Endometrium (tissue), 2 donors: Measurements from ENCODE around the gene OTUD7B.
"Not testable (repeated sequence)": the region's sequence is repeated elsewhere in the genome, so short reads cannot be mapped to it uniquely, and the experiment has no call there.

Experiments
- FAIRE-seq: peaks from 2 replicates; lab custom pipeline; 2012; peaks lifted over from hg19 to GRCh38; lab: Jason Lieb, UNC
- donor health status: control.
- donor health status: control.

Gene OTUD7B

DNA sequence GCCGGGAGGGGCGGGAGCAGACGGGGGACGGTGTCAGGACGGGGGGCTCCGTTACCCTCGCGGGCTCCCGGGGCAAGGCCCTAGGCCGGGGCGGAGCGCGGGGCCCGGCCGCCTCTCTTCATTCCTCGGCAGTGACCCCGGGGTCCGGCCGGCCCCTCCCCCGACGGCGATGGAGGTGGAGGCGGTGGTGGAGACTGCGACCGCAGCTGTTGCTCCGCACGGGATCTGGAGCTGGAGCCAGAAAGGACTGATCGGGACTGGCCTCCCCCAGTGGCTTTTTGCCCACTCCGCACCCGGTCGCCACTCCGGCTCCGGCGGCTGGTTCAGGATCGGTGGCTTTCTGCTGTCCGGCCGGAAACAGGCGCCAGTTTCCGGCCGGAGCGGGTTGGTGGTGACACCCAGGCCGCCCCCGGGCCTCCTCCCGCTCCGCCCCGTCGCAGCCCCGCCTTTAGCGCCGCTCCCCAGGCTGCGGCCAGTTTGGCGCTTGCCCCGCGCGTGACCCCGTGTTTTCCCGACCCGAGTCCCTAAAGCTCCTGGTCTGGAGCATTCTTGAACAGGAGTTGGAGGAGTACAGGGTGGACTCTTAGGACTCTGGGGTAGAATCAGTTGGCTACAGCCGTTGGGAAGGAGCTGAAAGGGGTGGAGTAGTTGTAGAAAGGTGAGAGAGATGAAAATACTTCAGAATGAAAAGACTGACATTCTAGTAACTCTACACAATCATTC is at the start of gene OTUD7B:
Gene OTUD7B, minus strand, starts transcription at position 334 of the 723 bp plus-strand sequence. CDS start 33,216 bp downstream, outside the sequence.
- no peak for FAIRE-seq

DNA sequence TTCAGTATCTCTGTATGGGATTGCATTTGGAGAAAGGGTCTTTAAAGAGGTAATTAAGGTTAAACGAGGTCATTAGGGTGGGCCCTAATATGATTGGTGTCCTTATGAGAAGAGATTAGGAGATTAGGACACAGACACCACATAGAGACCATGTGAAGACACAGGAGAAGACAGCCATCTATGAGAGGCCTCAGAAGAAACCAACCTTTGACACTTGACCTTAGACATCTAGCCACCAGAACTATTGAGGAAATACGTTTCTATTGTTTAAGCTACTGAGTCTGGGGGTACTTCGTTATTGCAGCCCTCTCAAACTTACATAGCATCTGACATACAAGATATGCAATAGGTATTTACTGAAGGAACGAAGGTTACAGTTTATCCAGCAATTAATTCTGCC is 49.7 kb upstream of the OTUD7B start:
- no peak for FAIRE-seq

DNA sequence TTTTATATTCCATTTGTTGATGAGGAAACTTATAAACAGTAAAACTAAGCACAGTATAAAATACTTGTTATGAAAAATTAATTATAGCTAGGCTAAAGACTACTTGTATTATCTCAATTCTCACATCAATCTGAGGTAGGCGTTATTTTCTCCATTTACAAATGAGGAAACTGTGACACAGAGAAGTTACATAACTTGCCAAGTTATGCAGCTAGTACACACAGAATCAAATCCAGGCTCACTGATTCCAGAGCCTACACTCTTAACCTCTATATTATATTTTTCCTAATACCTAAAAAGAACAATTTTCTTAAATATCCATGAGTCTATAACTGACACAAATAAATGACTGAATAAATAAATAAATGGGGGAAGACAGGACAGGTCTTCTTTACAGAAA is 45.9 kb upstream of the OTUD7B start:
- FAIRE-seq = no peak

DNA sequence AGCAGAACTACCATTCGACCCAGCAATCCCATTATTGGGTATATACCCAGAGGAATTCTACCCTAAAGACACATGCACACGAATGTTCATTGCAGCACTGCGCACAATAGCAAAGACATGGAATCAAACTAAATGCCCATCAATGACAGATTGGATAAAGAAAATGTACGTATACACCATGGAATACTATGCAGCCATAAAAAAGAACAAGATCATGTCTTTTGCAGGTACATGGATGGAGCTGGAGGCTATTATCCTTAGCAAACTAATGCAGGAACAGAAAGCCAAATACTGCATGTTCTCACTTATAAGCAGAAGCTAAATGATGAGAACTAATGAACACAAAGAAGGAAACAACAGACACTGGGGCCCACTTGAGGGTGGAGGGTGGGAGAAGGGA is 45.0 kb upstream of the OTUD7B start:
- FAIRE-seq = not testable (repeated sequence)

DNA sequence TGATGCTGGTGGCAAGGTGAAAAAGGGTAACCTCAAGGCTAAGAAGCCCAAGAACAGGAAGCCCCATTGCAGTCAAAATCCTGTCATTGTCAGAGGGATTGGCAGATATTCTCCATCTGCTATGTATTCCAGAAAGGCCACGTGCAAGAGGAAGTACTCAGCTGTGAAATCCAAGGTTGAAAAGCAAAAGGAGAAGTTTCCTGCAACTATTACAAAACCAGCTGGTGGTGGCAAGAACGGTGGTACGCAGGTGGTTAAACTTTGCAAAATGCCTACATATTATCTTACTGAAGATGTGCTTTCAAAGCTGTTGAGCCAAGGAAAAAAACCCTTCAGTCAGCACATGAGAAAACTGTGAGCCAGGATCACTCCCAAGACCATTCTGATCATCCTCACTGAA is 43.4 kb upstream of the OTUD7B start:
- FAIRE-seq = no peak

DNA sequence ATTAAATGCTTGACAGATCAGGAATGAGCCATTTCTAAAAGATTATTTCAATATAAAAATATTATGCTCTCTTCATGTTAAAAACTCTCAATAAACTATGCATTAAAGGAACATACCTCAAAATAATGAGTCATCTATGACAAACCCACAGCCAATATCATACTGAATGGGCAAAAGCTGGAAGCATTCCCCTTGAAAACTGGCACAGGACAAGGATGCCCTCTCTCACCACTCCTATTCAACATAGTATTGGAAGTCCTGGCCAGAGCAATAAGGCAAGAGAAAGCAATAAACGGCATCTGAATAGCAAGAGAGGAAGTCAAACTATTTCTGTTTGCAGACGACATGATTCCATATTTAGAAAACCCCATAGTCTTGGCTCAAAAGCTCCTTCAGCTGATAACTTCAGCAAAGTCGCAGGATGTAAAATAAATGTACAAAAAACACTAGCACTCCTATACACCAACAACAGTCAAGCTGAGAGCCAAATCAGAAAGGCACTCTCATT is 41.4 kb upstream of the OTUD7B start:
- not testable (repeated sequence) for FAIRE-seq

DNA sequence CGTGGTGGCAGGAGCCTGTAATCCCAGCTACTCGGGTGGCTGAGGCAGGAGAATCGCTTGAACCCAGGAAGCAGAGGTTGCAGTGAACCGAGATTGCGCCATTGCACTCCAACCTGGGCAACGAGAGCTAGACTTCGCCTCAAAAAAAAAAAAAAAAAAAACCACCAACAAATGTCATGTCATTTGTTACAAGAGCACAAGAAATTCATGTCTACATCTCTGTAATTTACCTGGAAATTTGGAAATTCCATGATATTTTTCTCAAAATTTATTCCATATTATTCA is 40.5 kb upstream of the OTUD7B start:
- no peak for FAIRE-seq

DNA sequence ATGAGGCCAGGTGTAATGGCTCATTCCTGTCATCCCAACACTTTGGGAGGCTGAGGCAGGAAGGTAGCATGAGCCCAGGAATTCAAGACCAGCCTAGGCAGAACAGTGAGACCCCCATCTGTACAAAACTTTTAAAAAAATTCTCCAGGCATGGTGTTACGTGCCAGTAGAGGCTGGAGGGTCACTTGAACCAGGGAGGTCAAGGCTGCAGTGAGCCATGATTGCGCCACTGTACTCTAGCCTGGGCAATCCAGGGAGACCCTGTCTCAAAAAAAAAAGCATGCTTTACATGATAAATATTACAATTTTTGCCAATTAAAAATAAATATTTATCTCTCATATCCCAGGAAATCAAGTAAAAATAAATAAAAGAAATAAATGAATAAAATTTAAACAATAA is 39.4 kb upstream of the OTUD7B start:
- no peak for FAIRE-seq

DNA sequence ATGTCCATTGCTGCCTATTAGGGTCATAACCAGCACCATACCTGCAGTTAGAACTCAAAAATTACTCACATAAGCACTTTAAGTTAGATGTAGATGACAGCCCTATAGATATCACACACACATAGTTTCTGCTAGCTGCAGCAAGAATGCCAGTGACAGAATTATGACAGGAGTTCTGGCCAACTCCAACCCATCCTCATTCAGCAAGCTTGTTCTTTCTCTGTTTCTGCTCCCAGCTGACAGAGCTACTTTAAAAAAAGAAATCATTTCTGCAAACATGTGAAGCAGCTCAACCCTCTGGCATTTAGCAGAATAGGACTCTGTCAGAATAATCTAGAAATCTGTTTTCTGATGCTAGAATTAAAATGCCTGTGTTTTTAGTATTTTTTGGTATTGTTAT is 23.8 kb upstream of the OTUD7B start:
- FAIRE-seq = no peak

DNA sequence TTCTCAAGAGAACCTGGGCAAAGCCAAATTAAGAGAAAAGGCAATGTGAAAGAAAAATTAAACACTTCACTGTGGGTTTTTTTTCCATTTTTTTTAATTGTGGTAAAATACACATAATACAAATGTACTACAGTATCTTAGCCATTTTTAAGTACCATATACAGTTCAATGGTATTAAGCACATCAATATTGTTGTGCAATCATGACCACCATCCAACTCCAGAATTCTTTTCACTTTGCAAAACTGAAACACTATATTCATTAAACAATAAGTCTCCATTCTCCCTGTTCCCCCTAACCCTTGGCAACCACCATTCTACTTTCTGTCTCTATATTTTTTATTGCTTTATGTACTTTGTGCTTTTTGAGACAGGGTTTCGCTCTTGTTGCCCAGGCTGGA is 17.8 kb upstream of the OTUD7B start:
- no peak for FAIRE-seq

DNA sequence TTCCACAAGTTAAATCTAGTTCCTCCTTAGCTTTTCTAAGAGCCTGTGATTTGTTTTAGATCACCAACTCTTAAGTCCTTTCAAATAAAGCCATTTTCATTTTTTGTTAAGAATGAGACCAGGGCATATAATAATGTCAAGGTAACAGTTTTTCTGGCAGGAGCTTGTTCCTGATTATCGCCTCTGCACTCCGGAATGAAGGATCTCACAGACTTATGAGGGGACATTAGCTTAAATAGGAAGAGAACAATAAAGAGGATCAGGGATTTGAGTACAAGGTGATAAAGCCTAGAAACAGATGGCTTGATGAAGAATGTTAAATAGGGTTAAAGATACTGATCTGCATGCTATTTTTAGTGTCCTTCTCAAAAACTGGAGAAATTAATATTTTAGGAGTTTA is 13.6 kb upstream of the OTUD7B start:
- FAIRE-seq = no peak

DNA sequence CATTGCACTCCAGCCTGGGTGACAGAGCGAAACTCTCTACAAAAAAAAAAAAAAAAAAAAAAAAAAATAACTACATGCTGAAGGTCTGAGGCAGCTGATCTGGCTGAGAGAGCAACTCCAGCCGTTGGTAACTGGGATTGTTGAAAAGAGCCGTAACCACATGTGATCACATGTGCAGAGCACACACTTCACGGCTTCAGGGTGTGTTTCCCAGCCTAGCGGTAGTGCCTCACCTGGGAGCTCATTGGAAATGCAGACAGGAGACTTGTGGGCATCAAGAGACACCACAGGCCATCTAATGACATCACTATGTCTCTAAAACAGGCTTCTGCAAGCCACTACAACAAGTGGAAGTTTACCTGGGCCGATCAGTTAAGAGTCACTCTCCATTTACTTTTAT is 11.8 kb upstream of the OTUD7B start:
- FAIRE-seq = no peak

DNA sequence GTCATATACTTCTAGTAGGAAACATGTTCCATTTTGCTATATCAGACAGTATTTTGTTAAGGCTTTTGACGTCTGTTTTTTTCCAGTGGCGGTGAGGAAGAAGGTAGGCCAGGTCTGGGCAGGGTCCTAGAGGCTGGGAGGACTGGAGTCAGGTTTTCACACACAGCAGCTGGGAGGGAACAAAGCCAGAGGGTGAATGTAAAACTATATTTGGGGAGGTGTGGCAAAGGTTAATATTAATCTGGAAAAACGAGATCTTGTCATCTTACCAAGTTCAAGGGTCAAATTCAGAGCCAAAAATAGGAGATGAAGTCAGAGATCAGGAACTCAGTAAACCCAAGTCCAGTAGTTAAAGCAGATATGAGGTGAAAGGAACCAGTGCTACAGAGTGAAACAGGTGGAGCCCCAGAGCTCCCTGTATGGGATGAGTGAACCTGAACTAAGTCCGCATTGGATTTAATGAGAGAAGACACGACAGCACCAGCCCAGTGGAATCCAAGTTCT is 10.7 kb upstream of the OTUD7B start:
- no peak for FAIRE-seq

DNA sequence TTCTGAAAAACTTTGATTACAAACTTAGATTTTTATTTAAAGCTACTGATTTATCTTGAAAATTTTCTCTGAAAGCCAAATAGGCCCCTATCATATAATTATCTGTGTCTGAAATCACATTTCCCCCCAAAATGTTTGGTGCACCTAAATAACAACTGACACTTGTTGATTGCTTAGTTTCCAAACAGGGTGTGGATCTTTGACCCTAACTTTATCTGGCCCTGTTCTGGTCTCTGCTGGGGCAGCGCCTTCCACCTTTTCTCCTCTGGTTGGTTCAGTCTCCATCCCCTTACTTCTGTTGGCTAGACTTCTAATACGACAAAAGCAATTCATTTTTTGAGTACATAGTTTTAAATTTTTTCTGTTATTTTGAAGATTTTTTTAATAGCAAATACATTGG is 10.2 kb upstream of the OTUD7B start:
- FAIRE-seq = no peak

DNA sequence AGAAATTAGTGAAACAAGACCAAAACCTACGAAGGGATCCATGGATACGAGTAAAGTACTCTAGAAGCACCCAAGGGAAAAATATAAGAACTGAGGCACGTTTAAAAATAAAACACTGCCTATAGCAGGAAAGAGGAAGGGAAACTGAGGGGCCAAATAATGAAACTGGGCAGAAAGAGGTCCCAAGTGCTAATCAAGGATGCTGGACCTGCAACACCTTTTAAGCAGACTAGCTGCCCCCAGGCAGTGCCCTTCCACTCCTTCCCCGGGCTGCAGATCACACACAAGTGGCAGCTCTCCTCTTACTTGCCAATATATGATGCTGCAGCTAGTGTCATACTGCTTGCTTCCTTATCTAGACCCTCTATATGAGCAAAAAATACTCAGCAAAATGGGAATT is 7.6 kb upstream of the OTUD7B start:
- FAIRE-seq = no peak

DNA sequence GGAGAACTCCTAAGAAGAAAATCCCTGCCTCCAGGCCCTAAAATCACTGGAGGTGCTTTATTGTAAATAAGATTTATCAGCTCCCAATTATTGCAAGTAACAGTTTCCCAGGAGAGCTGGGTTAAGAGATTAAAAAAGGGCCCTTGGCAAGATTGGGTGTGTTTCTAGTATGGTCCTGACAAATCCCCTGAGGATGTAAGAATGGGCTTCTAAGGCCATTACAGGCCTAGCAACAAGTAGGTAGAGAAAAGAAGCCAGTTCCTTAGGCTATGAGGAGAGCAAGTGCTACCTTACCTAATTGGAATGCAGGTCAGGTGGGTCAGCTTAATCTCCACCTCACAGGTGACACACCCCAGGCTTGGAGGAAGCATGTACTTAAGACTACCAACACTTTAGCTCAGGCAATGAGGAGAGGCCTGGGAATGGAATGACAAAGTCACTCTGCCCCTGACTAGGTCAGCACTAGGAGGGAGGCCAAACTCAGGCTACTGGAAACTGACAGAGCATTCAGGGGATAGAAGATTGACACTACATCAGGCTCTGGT is 6.8 kb upstream of the OTUD7B start:
- FAIRE-seq = no peak

DNA sequence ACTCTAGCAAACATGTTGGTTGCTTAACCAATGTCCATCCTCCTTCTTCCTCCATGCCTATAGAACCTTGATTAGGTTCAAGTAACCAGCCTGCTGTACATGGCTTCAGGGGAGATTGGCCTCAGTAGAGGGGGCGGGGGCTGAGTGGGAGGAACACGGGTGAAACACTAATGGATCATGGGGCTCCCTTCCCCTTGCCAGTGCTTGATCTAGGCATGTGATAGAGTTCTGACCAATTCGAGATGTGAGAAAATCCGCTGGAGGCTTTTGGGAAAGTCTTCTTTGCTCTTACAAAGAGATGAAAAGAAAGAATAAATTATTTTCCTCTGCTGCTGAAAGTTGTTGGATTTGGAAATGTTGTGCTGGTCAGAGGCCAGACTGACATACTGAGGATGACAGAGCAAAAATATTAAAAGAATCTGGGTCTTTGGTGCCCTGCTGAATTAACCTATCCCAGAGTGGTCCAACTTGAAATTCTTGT is 5.2 kb upstream of the OTUD7B start:
- FAIRE-seq = no peak

DNA sequence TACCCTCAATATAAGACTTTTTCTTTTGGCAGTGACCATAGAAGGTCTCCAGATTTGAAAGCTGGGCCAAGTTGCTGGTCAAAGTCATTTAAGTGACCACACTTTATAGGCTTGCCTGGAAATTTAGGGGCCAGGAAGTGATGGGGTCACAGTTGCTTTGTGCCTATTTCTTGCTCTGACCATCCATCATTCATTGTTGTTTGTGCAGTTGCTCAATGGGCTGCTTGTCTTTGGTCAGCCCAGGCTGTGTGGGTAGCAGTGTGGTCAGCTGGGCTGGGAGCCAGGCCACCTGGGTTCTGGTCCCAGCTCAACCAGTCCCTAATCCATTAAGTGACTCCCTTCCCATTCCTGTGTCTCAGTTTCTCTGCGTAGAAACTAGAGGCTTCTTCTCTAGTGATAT is 2.1 kb upstream of the OTUD7B start:
- FAIRE-seq = no peak

DNA sequence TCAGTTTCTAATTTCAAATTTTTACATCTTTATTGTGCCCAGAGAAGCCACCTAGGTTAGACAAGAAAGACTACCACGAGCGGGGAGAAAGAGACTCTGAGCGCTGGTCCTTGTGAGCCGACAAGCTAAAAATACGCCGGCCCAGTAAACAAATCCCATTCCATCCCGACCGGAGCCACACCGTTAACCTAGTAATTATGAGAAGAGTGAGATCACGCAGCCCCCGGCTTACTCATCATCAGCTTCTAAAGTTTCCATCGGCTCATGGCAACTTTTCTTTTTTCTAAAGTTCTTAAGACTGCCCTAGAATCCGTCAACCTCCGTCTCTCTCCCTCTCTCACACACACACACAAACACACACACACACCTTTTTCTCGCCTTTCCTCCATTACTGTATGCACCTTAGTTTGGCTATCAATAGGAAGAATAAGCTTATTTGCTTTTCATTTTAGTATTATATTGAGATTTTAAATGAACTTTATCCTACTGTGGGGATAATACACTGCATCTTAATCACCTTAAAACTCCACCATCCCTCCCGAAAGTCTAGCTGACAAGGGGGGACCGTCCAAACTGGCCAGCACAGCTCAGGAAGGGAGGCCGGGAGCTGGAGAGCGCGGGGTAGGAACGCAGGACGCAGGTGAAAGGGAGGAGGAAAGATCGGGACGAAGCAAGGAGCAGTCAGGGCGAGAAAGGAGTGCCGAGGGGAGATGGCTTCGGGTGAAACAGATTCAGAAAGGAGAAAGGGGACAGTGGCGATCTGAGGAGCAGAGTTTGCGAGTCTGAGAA is 728 bp downstream of the OTUD7B start:
- no peak for FAIRE-seq

DNA sequence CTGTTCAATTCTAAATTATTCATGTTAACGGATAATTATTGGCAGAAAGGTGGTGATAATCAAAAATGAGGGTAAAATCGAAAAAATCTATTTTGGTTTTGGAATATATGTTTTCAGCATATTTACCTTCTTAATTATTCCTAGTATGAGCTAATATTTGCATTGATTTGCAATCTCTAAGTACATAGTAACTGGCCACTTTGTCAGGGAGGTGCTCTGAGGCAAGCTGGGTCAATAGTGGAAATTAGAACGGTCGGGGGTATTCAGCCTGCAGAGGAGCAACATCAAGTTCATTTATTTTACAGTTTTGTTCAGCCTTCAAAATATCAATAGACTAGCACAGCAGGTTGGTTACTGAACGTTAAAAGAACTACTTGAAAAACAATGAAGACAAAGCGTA is 1.8 kb downstream of the OTUD7B start:
- no peak for FAIRE-seq

DNA sequence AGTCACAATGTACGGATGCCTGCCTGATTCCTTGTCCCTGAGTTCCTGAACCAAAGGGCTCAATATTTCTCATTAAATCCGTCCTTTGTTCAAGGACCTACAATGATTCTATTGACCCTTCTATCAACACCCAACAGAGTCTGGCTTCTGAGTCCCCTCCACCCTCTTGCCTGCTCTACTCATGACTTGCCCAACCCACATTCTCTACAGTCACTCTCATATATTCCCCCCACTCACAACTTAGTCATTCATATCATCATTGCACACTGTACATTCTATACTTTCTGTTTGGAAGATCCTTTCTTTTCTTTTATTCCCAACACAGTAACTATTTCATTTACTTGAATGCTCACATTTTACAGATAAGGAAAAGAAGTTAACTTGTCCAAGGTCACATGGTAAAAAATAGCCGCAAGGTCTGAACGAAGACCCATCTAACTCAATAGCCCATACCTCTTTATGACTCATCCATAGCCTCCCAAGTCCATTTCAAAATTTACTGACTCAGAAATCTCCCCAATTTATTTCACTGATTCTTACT is 3.6 kb downstream of the OTUD7B start:
- no peak for FAIRE-seq

DNA sequence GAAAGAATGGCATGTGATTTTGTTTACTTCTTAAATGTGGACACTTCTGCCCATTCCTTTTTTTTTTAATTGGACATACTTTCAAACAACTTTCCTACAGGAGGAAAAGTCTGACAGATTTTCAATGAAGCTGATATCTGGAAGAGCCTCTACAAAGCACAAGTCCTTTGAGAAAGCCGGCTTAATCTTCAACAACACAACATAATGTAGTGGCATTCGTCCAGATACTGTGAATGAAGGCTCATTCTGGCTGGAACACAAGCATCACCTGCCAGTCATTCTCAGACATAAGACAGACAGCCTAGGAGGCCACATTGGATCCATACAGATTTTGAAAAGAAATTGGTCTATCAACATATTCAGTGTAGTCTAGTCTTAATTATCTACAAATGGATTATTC is 4.9 kb downstream of the OTUD7B start:
- FAIRE-seq = no peak

DNA sequence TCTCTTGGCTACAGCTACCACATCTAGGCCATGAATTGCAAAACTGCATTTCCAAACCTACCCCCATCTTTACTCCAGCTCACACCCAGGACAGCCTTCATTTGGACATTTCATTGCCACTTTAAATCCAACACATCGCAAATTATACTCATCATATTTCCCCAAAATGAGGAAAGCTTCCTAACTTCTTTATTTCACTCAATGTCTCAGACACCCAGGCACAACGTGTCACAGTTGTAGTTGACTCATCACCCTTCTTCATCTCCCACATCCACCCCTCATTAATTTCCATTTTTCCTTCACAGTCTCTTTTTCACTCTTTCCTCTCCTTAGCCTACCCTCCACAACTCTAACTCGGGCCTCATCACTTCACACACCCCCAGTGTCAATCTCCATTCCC is 6.7 kb downstream of the OTUD7B start:
- no peak for FAIRE-seq
